Loucy (cell line): Measurements from ENCODE around the gene SSH2.

Source experiments
- H2AFZ ChIP-seq: fragments of 200-600 bp; sonication (generic); 2 replicates; pipeline ENCODE4 v1.6.0; 2016; ENCODE audit warnings: antibody characterized with exemption, mild to moderate bottlenecking, low read length, moderate library complexity
- H3F3A ChIP-seq: fragments of 200-600 bp; 2 replicates; pipeline ENCODE4 v1.6.0; 2016; ENCODE audit warnings: antibody characterized with exemption, low read depth, mild to moderate bottlenecking
- H3K27me3 ChIP-seq: fragments of 200-600 bp; sonication (generic); 2 replicates; pipeline ENCODE4 v1.6.1; 2014; ENCODE audit warnings: low read length, mild to moderate bottlenecking; ENCODE audit not compliant: insufficient read depth, poor library complexity, severe bottlenecking
- H3K36me3 ChIP-seq: fragments of 200-600 bp; sonication (generic); 2 replicates; pipeline ENCODE4 v1.6.1; 2016; ENCODE audit warnings: low read length; ENCODE audit not compliant: insufficient read depth
- H3K4me1 ChIP-seq: fragments of 200-600 bp; sonication (generic); 2 replicates; pipeline ENCODE4 v1.5.1; 2014; ENCODE audit warnings: low read length, mild to moderate bottlenecking; ENCODE audit not compliant: insufficient read depth, poor library complexity, severe bottlenecking
- H3K4me2 ChIP-seq: fragments of 200-600 bp; sonication (generic); 2 replicates; pipeline ENCODE4 v1.6.0; 2014; ENCODE audit warnings: antibody characterized with exemption, low read length, low read depth, mild to moderate bottlenecking; ENCODE audit not compliant: poor library complexity, severe bottlenecking
- H3K4me3 ChIP-seq: fragments of 200-600 bp; sonication (generic); 2 replicates; pipeline ENCODE4 v1.5.1; 2014; ENCODE audit warnings: low read length, mild to moderate bottlenecking, mixed read lengths; ENCODE audit not compliant: poor library complexity, severe bottlenecking
- H3K79me2 ChIP-seq: fragments of 200-600 bp; sonication (generic); 2 replicates; pipeline ENCODE4 v1.6.1; 2014; ENCODE audit warnings: low read length; ENCODE audit not compliant: insufficient read depth
- H3K9ac ChIP-seq: fragments of 200-600 bp; sonication (generic); 2 replicates; pipeline ENCODE4 v1.6.0; 2014; ENCODE audit warnings: mild to moderate bottlenecking, low read depth, low read length, moderate library complexity; ENCODE audit not compliant: poor library complexity, severe bottlenecking
- H3K9me2 ChIP-seq: fragments of 200-600 bp; sonication (generic); replicated peaks from 2 replicates; pipeline ENCODE4 v1.6.1; 2016; ENCODE audit warnings: low read depth, low read length, mixed read lengths
- H3K9me3 ChIP-seq: fragments of 200-600 bp; sonication (generic); 2 replicates; pipeline ENCODE4 v1.6.1; 2014; ENCODE audit warnings: mild to moderate bottlenecking, antibody characterized with exemption, low read length, low read depth; ENCODE audit not compliant: insufficient read depth
- H4K20me1 ChIP-seq: fragments of 200-600 bp; sonication (generic); 2 replicates; pipeline ENCODE4 v1.6.0; 2014; ENCODE audit warnings: antibody characterized with exemption, low read length, mild to moderate bottlenecking; ENCODE audit not compliant: insufficient read depth, poor library complexity, severe bottlenecking
- CTCF ChIP-seq: fragments of 200-600 bp; sonication (generic); conservative IDR thresholded peaks from 2 replicates; pipeline ENCODE4 v1.5.1; 2014; ENCODE audit warnings: mild to moderate bottlenecking, antibody characterized with exemption, low read length
- EZH2phosphoT487 ChIP-seq: fragments of 200-600 bp; IDR thresholded peaks from 2 replicates; pipeline ENCODE4 v1.6.1; 2018; ENCODE audit warnings: antibody characterized with exemption, mild to moderate bottlenecking, moderate library complexity, borderline replicate concordance

Gene SSH2

DNA sequence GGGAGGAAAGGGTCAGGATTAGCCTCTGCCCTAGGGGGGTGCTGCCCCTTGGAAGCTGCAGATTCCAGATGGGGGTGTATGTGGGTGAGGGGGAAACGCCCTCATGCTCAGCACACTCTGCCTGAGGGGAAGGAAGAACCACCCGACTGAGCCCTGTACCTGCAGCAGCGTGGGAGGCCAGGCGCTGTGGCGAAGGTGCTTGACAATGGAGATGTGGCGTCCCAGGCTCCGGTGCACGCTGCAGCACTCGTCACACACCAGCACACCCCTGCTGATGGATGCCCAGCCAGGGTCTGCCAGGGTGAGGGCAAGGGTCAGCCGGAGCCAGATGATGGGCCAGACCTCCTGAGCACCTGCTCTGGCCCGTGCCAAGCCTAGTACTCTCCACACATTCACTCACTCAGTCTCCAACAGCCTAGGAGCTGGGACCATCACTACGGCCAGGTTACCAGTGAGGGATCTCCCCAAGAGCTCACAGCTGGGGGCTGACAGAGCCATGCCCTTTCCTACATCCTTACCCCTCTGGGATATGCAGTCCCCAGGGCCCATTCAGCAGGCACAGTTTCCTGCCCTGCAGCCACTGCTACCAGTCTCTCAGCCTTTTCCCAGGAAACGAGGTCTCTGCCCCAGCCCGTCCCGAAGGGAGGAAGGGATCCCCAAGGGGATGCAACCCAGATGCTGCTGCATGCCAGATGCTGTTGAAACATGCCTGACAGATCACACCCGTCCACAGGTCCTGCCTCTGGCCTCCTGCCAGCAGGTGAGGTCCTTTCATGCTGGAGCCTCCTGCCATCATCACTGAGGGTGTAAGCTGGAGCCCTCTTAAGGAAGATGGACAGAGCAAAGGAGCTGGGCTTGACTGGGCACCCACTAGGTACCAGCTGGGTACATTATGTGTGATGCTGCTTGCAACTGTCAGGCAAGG lies 346.4 kb downstream of the SSH2 start:
- Histone ChIP-seq H3F3A (no peaks in the 10 kb centered on the region), H3K4me3 (no peak overlapping the region), H3K9me2 (no peaks in the 10 kb centered on the region), H3K27me3 (no peaks in the 10 kb centered on the region), H3K36me3 (peaks cover 25% of the 10 kb centered on the region; the same call in 1 of the 2 replicates), H3K9me3 (no peaks in the 10 kb centered on the region), H2AFZ (no peak overlapping the region), H4K20me1 (peaks cover 52% of the 10 kb centered on the region), H3K4me1 (peaks cover 43% of the 10 kb centered on the region), H3K4me2 (no peak overlapping the region), H3K79me2 (peaks cover 56% of the 10 kb centered on the region), H3K9ac (no peak overlapping the region)
- TF ChIP-seq EZH2phosphoT487: no peak
- no peak for TF ChIP-seq CTCF

DNA sequence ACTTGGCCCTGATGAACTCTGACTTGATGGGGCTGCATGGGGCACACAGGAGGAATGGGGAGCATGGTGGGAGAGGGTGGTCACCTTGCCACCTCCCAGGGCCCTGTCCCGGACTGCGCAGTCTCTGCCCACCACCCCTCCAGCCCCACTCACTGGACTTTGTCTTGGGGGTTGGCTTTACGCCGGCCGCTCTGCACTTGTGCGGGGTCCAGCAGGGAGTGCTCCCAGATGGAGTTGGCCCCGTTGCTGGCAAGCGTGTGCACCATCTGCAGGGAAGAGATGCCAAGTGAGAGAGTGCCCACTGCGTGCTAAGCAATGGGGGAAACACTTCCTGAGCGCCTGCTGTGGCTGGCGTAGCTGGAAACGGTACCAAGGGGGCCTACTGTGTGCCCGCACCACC lies 347.3 kb downstream of the SSH2 start:
- H3K4me3 ChIP-seq: no peak overlapping the region
- no peak overlapping the region for H2AFZ ChIP-seq
- H3K9me2 ChIP-seq: no peaks in the 10 kb centered on the region
- H3K9ac ChIP-seq: no peak overlapping the region
- peaks cover 48% of the 10 kb centered on the region for H3K79me2 ChIP-seq
- peaks cover 29% of the 10 kb centered on the region; the same call in 1 of the 2 replicates for H3K36me3 ChIP-seq
- H3K27me3 ChIP-seq: no peaks in the 10 kb centered on the region
- peaks cover 44% of the 10 kb centered on the region for H4K20me1 ChIP-seq
- H3K4me1 ChIP-seq: peaks cover 35% of the 10 kb centered on the region
- no peaks in the 10 kb centered on the region for H3K9me3 ChIP-seq
- H3F3A ChIP-seq: no peaks in the 10 kb centered on the region
- TF ChIP-seq EZH2phosphoT487 (no peak), CTCF (no peak)
- H3K4me2 ChIP-seq: no peak overlapping the region

- H3K9me2 ChIP-seq: no peaks in the 10 kb centered on the region
- H3K36me3 ChIP-seq: peaks cover 32% of the 10 kb centered on the region; the same call in 1 of the 2 replicates
- H4K20me1 ChIP-seq: peaks cover 39% of the 10 kb centered on the region
- H3K27me3 ChIP-seq: no peaks in the 10 kb centered on the region
- H3F3A ChIP-seq: no peaks in the 10 kb centered on the region
- H3K9ac ChIP-seq: no peak overlapping the region
- peaks cover 43% of the 10 kb centered on the region for H3K79me2 ChIP-seq
- no peak overlapping the region for H3K4me2 ChIP-seq
- H3K4me1 ChIP-seq: peaks cover 30% of the 10 kb centered on the region
- no peak for TF ChIP-seq CTCF
- TF ChIP-seq EZH2phosphoT487: no peak
- H2AFZ ChIP-seq: no peak overlapping the region
- H3K9me3 ChIP-seq: no peaks in the 10 kb centered on the region
- no peak overlapping the region for H3K4me3 ChIP-seq
Observed at GRCh38 chr17:29582254-29582765, 347.7 kb downstream of the SSH2 start.
